T-helper 2 cell (primary cell): Measurements from ENCODE around the gene NUDCD3.

Experiments used
- DNase-seq, 5 experiments: peaks; one replicate each; pipeline versions ENCODE4 v3.0.0 to v3.0.0-alpha.2; 2012 to 2022

The NUDCD3 gene

GRCh38 chr7:44380831-44381493, 109.5 kb downstream of the NUDCD3 start:
- no peak for DNase-seq

- DNase-seq: no peak
Observed at GRCh38 chr7:44380189-44380830, 110.1 kb downstream of the NUDCD3 start.

GRCh38 chr7:44379366-44380188, 110.9 kb downstream of the NUDCD3 start:
- no peak for DNase-seq

- DNase-seq: no peak
Observed at GRCh38 chr7:44378744-44379143, 111.7 kb downstream of the NUDCD3 start.

- no peak for DNase-seq
Observed at GRCh38 chr7:44377681-44378421, 112.6 kb downstream of the NUDCD3 start.

- DNase-seq: no peak
Observed at GRCh38 chr7:44377134-44377463, 113.4 kb downstream of the NUDCD3 start.

- no peak for DNase-seq
Observed at GRCh38 chr7:44376429-44377133, 113.9 kb downstream of the NUDCD3 start.

GRCh38 chr7:44375926-44376342, 114.5 kb downstream of the NUDCD3 start:
- DNase-seq: no peak

GRCh38 chr7:44375236-44375699, 115.2 kb downstream of the NUDCD3 start:
- DNase-seq: no peak

- no peak for DNase-seq
Observed at GRCh38 chr7:44374007-44374763, 116.3 kb downstream of the NUDCD3 start.

- DNase-seq: no peak
Observed at GRCh38 chr7:44373418-44373740, 117.1 kb downstream of the NUDCD3 start.

- no peak for DNase-seq
Observed at GRCh38 chr7:44372560-44373417, 117.7 kb downstream of the NUDCD3 start.

- no peak for DNase-seq
Observed at GRCh38 chr7:44368885-44369284, 121.6 kb downstream of the NUDCD3 start.

- DNase-seq: no peak
Observed at GRCh38 chr7:44368455-44368854, 122.0 kb downstream of the NUDCD3 start.

- no peak for DNase-seq
Observed at GRCh38 chr7:44367475-44368043, 122.9 kb downstream of the NUDCD3 start.

GRCh38 chr7:44366986-44367385, 123.5 kb downstream of the NUDCD3 start:
- no peak for DNase-seq

- DNase-seq: no peak
Observed at GRCh38 chr7:44353668-44354067, 136.8 kb downstream of the NUDCD3 start.

GRCh38 chr7:44348851-44349781, 141.3 kb downstream of the NUDCD3 start:
- DNase-seq: no peak

- peak in 1 of 5 experiments; percentile 39 for DNase-seq
Observed at GRCh38 chr7:44348300-44348699, 142.2 kb downstream of the NUDCD3 start.
